Caco-2 (cell line): ENCODE data around the gene ARSK. TPM values are rescaled to one million over a fixed set of nuclear protein-coding genes. Genes with fewer than 3 reads are reported as not detected.

Experiments used
- BruUV-seq: library from RNA; stranded (reverse); fragments of 400-500 nt; replicated peaks from 2 replicates; lab custom pipeline; 2021; lab: Mats Ljungman, UMichigan
- CTCF ChIA-PET: fragments of 300-600 bp; sonication (Branson Sonifier 250); formaldehyde crosslinking; loops from one replicate; lab custom pipeline; 2022; ENCODE audit warnings: antibody characterized with exemption; lab: Charles Lee
- POLR2A ChIA-PET: fragments of 300-600 bp; sonication (Branson Sonifier 250); formaldehyde crosslinking; loops from one replicate; lab custom pipeline; 2022; ENCODE audit warnings: antibody characterized with exemption; lab: Charles Lee
- DNase-seq, 2 experiments: peaks; one replicate each; pipeline versions ENCODE4 v3.0.0 to v3.0.0-alpha.2; 2020 to 2022
- H3K27me3 ChIP-seq: replicated peaks from 2 replicates; pipeline ENCODE4 v1.6.0; 2011; ENCODE audit warnings: low read length; ENCODE audit not compliant: control insufficient read depth, insufficient read depth
- H3K36me3 ChIP-seq: 2 replicates; pipeline ENCODE4 v1.5.1; 2011; ENCODE audit warnings: low read length; ENCODE audit not compliant: control insufficient read depth, insufficient read depth
- H3K4me1 ChIP-seq: fragments of 250-450 bp; sonication (Bioruptor Pico); 2 replicates; pipeline ENCODE4 v1.5.1; 2020; ENCODE audit warnings: mild to moderate bottlenecking
- H3K4me3 ChIP-seq: 2 replicates; pipeline ENCODE4 v1.5.1; 2011; ENCODE audit warnings: low read depth, mild to moderate bottlenecking, control low read depth, low read length
- H3K9me3 ChIP-seq: fragments of 250-450 bp; sonication (Bioruptor Pico); 2 replicates; pipeline ENCODE4 v1.5.1; 2020; ENCODE audit warnings: mild to moderate bottlenecking, moderate library complexity
- H3K27ac Mint-ChIP-seq: one replicate; pipeline ENCODE4 v1.8.0; 2022; ENCODE audit warnings: mixed read lengths; ENCODE audit not compliant: unreplicated experiment
- H3K27me3 Mint-ChIP-seq: one replicate; pipeline ENCODE4 v1.8.0; 2022; ENCODE audit warnings: mixed read lengths; ENCODE audit not compliant: insufficient read depth, unreplicated experiment
- H3K36me3 Mint-ChIP-seq: one replicate; pipeline ENCODE4 v1.8.0; 2022; ENCODE audit warnings: mild to moderate bottlenecking, mixed read lengths; ENCODE audit not compliant: insufficient read depth, unreplicated experiment
- H3K4me1 Mint-ChIP-seq: one replicate; pipeline ENCODE4 v1.8.0; 2022; ENCODE audit warnings: low read depth, mixed read lengths; ENCODE audit not compliant: unreplicated experiment
- H3K4me3 Mint-ChIP-seq: one replicate; pipeline ENCODE4 v1.8.0; 2022; ENCODE audit warnings: mild to moderate bottlenecking, moderate library complexity, mixed read lengths; ENCODE audit not compliant: unreplicated experiment
- H3K9me3 Mint-ChIP-seq: one replicate; pipeline ENCODE4 v1.8.0; 2022; ENCODE audit warnings: mixed read lengths; ENCODE audit not compliant: unreplicated experiment
- intact Hi-C: fragments of 100-400 bp; cut with micrococcal nuclease; formaldehyde crosslinking; loops from one replicate; pipeline ENCODE4 v1.10.0; 2022; ENCODE audit not compliant: unreplicated experiment
- total RNA-seq: library from RNA; stranded (reverse); gene quantifications from 2 replicates; pipeline ENCODE4 v1.2.3, GENCODE V29; 2022
- TF ChIP-seq, protein P1 (sequence below), 2 experiments: fragments of 200-600 bp in 1 of 2; IDR thresholded peaks; 1 replicate in 1 of 2; 2 replicates in 1 of 2; pipeline versions ENCODE4 v1.5.1 to v1.8.0; 2011 to 2022; ENCODE audit warnings: antibody characterized with exemption in 1 of 2, control low read depth in 1 of 2, inconsistent platforms in 1 of 2, low read depth in 1 of 2, low read length in 1 of 2, mild to moderate bottlenecking in 1 of 2, moderate library complexity in 1 of 2; ENCODE audit not compliant: insufficient read depth in 1 of 2, severe bottlenecking in 1 of 2, unreplicated experiment in 1 of 2

The ARSK gene
- total RNA-seq, 1 experiment from 2014 or later, result 5.0 TPM

DNA sequence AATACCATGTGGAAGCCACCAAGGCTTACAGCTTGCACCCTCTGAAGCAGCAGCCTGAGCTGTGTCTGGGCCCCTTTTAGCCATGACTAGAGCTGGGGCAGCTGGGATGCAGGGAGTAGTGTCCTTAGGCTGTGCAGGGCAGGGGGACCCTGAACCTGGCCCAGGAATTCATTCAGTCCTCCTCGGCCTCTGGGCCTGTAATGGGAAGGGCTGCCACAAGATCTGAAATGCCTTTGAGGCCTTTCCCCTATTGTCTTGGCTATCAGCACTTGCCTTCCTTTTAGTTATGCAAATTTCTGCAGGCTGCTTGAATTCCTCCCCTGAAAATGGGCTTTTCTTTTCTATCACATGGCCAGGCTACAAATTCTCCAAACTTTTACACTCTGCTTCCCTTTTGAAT lies 74.0 kb downstream of the ARSK start:
- Mint-ChIP-seq H3K9me3 (peaks cover 6% of the 10 kb centered on the region), H3K36me3 (no peaks in the 10 kb centered on the region), H3K4me1 (peaks cover 11% of the 10 kb centered on the region), H3K27ac (no peak overlapping the region), H3K27me3 (peaks cover 2% of the 10 kb centered on the region), H3K4me3 (no peak overlapping the region)
- intact Hi-C loops, result no loop called here
- ChIA-PET POLR2A (no interaction called here), CTCF (no interaction called here)
- TF ChIP-seq, protein P1, sequence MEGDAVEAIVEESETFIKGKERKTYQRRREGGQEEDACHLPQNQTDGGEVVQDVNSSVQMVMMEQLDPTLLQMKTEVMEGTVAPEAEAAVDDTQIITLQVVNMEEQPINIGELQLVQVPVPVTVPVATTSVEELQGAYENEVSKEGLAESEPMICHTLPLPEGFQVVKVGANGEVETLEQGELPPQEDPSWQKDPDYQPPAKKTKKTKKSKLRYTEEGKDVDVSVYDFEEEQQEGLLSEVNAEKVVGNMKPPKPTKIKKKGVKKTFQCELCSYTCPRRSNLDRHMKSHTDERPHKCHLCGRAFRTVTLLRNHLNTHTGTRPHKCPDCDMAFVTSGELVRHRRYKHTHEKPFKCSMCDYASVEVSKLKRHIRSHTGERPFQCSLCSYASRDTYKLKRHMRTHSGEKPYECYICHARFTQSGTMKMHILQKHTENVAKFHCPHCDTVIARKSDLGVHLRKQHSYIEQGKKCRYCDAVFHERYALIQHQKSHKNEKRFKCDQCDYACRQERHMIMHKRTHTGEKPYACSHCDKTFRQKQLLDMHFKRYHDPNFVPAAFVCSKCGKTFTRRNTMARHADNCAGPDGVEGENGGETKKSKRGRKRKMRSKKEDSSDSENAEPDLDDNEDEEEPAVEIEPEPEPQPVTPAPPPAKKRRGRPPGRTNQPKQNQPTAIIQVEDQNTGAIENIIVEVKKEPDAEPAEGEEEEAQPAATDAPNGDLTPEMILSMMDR (IDR thresholded peaks at IDR 0.05; ENCODE audit: insufficient read depth in 1 of 2, low read depth in 1 of 2, low read length in 1 of 2, severe bottlenecking in 1 of 2, unreplicated experiment in 1 of 2), result no peak
- no peaks in the 10 kb centered on the region for H3K9me3 ChIP-seq
- peaks cover 4% of the 10 kb centered on the region; the same call in 1 of the 2 replicates for H3K4me1 ChIP-seq
- H3K4me3 ChIP-seq, result no peak overlapping the region
- no peaks in the 10 kb centered on the region for H3K36me3 ChIP-seq
- no TSS peak for BruUV-seq
- no peaks in the 10 kb centered on the region for H3K27me3 ChIP-seq
- no peak for DNase-seq

DNA sequence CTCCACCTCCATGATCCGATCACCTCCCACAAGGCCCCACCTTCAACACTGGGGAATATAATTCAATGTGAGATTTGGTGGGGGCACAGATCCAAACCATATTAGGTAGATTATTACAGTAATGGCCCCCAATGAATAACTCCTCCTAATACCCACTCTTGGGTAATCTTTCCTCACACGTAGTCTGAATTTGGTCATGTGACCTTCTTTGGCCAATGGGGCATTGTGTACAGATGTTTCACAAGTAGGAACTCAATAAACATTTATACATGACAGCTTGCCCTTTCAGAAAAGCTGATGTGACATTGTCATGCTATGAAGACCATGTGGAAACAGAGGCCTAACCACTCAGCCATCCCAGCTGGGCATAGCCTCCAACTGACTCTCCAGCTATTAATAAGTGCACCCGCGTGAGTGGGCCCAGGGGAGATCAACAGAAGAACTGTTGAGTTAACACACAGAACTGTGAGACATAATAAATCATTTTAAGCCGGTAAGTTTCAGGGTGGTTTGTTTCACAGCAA lies 75.6 kb downstream of the ARSK start:
- Histone ChIP-seq H3K4me1 (peaks cover 4% of the 10 kb centered on the region; the same call in 1 of the 2 replicates), H3K36me3 (no peaks in the 10 kb centered on the region), H3K4me3 (no peak overlapping the region), H3K9me3 (no peaks in the 10 kb centered on the region), H3K27me3 (no peaks in the 10 kb centered on the region)
- intact Hi-C loops, result no loop called here
- no peak for DNase-seq
- no TSS peak for BruUV-seq
- ChIA-PET CTCF (no interaction called here), POLR2A (no interaction called here)
- TF ChIP-seq, protein P1 (IDR thresholded peaks at IDR 0.05; ENCODE audit: insufficient read depth in 1 of 2, low read depth in 1 of 2, low read length in 1 of 2, severe bottlenecking in 1 of 2, unreplicated experiment in 1 of 2), result no peak
- H3K4me3 Mint-ChIP-seq, result no peak overlapping the region
- peaks cover 11% of the 10 kb centered on the region for H3K4me1 Mint-ChIP-seq
- H3K36me3 Mint-ChIP-seq, result no peaks in the 10 kb centered on the region
- H3K27me3 Mint-ChIP-seq, result peaks cover under 1% of the 10 kb centered on the region
- no peak overlapping the region for H3K27ac Mint-ChIP-seq
- H3K9me3 Mint-ChIP-seq, result peaks cover 6% of the 10 kb centered on the region

DNA sequence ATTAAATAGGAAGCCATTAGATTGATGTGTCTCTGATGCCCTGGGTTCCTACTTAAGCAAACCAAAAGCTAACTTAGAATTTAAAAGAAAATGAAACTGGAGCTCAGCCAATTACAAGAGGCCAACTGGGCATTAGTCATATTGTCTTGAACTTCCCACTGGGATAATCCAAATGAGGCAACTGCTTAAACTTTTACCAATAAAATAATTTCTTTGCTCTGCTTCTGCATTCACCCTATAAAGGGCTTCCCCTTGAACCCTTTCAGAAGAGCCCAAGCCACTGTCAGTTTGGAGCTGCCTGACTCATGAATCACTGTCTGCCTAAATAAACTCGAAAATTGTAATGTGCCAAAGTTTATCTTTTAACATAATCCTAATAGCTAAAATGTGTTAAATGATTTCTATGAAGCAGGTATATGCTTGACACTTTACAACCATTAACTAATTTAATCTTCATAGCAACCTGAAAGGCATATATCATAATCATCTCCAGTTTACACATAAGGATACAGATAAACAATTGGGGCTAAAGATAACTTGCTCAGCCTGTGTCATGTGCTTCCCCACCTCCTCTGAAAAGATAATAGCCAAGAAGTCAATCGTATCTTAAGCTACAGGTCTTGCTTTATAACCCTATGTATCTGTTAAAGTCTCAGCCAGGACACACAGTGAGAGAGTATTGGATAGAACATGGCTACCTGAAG lies 76.5 kb downstream of the ARSK start:
- no TSS peak for BruUV-seq
- no peak for DNase-seq
- CTCF ChIA-PET, result interaction anchor here (0.5 kb wide), 1 partner anchor 221 kb away, joined by 4 read pairs; no protein-coding TSS in a partner anchor

More for the DNA sequence above, 76.5 kb downstream of the ARSK start:
- Histone ChIP-seq H3K4me3 (no peak overlapping the region), H3K36me3 (no peaks in the 10 kb centered on the region), H3K4me1 (peaks cover 4% of the 10 kb centered on the region; the same call in 1 of the 2 replicates), H3K27me3 (no peaks in the 10 kb centered on the region), H3K9me3 (no peaks in the 10 kb centered on the region)
- POLR2A ChIA-PET, result no interaction called here
- Mint-ChIP-seq H3K27ac (no peak overlapping the region), H3K9me3 (peaks cover 6% of the 10 kb centered on the region), H3K27me3 (no peaks in the 10 kb centered on the region), H3K36me3 (no peaks in the 10 kb centered on the region), H3K4me1 (peaks cover 11% of the 10 kb centered on the region), H3K4me3 (no peak overlapping the region)
- TF ChIP-seq, protein P1 (IDR thresholded peaks at IDR 0.05; ENCODE audit: insufficient read depth in 1 of 2, low read depth in 1 of 2, low read length in 1 of 2, severe bottlenecking in 1 of 2, unreplicated experiment in 1 of 2), result no peak
- intact Hi-C loops, result no loop called here
